Dendritic cell treated with granulocyte-macrophage colony-stimulating factor and Interleukin-4, amounts not matched to agents 40 ng/mL and 50 ng/mL, for 4 days (primary cell): ENCODE measurements around the gene MARCHF9.
"Not testable (repeated sequence)": the region's sequence is repeated elsewhere in the genome, so short reads cannot be mapped to it uniquely, and the experiment has no call there.

Experiments
- H3K27ac Mint-ChIP-seq: one replicate; pipeline ENCODE4 v1.8.0; 2022; ENCODE audit warnings: mild to moderate bottlenecking, mixed read lengths
- H3K27me3 Mint-ChIP-seq: one replicate; pipeline ENCODE4 v1.8.0; 2022; ENCODE audit warnings: mild to moderate bottlenecking, mixed read lengths
- H3K36me3 Mint-ChIP-seq: one replicate; pipeline ENCODE4 v1.8.0; 2022; ENCODE audit warnings: low read depth, mixed read lengths
- H3K4me1 Mint-ChIP-seq: one replicate; pipeline ENCODE4 v1.8.0; 2022; ENCODE audit warnings: low read depth, mixed read lengths
- H3K4me3 Mint-ChIP-seq: one replicate; pipeline ENCODE4 v1.8.0; 2022; ENCODE audit warnings: mild to moderate bottlenecking, moderate library complexity, mixed read lengths
- H3K9me3 Mint-ChIP-seq: one replicate; pipeline ENCODE4 v1.8.0; 2022; ENCODE audit warnings: mixed read lengths
- intact Hi-C: fragments of 100-400 bp; cut with micrococcal nuclease; formaldehyde crosslinking; loops from one replicate; pipeline ENCODE4 v1.15.0; 2022

MARCHF9 gene, protein sequence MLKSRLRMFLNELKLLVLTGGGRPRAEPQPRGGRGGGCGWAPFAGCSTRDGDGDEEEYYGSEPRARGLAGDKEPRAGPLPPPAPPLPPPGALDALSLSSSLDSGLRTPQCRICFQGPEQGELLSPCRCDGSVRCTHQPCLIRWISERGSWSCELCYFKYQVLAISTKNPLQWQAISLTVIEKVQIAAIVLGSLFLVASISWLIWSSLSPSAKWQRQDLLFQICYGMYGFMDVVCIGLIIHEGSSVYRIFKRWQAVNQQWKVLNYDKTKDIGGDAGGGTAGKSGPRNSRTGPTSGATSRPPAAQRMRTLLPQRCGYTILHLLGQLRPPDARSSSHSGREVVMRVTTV

DNA sequence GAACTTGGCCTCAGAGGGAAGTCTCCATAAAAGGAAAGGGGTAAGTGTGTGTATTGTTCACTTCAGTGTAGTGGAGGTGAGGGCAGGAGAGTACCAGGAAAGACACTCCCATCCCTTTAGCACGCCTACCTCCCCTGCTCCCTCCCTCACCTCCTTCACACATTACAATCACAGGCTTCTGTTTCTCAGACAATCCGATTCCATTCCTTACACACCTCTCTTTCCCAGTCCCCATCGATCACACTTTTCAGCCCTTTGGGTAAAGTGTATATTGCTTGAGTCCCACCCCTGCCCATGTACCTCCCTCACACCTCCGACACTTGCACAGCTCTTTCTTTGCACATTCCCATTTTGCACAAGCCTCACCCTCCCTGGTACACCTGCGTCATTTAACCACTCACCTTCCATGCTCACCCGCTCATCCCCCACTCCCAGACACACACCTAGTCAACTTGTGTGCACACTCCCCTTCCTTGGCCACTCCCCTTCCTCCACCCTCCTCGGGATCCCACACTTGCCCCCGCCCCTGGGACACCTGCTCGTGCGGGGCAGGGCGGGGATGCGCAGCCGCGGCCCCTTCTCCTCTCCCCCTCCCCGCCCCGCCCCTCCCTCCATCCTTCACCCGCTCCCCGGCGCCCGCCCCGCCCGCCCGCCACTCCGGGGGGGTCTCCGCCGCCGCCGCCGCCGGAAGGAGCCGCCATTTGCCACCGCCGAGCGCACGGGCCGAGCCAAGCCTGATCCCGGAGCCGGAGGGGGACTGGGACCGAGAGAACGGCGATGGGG, at the start of gene MARCHF9:
TSS of gene MARCHF9 (plus strand) at position 693 of the 783 bp plus-strand sequence. CDS start 426 bp downstream, outside the sequence.
- H3K27ac Mint-ChIP-seq: peak within 1 kb of the TSS; percentile 84
- H3K4me3 Mint-ChIP-seq: peak within 1 kb of the TSS; percentile 78
- peaks cover 53% of the 10 kb centered on the region for H3K36me3 Mint-ChIP-seq
- peaks cover 7% of the 10 kb centered on the region for H3K27me3 Mint-ChIP-seq
- intact Hi-C loops: loop anchor here (5.0 kb wide), 1 partner anchor 207 kb away; the partner anchor contains the start of gene DCTN2
- H3K4me1 Mint-ChIP-seq: peaks cover 69% of the 10 kb centered on the region
- H3K9me3 Mint-ChIP-seq: no peaks in the 10 kb centered on the region

DNA sequence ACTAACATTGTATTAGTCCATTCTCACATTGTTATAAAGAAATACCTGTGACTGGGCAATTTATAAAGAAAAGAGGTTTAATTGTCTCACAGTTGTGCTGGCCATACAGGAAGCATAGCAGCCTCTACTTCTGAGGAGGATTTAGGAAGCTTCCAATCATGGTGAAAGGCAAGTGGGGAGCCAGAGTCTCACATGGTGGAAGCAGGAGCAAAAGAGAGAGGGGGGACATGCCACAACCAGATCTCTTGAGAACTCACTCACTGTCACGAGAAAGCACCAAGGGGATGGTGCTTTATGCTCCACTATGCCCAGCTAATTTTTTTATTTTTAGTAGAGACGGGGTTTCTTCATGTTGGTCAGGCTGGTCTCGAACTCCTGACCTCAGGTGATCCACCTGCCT, 47.7 kb upstream of the MARCHF9 start:
- Mint-ChIP-seq H3K9me3 (peaks cover 13% of the 10 kb centered on the region), H3K36me3 (peaks cover 92% of the 10 kb centered on the region), H3K27ac (no peak overlapping the region), H3K4me3 (no peak overlapping the region), H3K27me3 (no peaks in the 10 kb centered on the region), H3K4me1 (no peaks in the 10 kb centered on the region)
- intact Hi-C loops: no loop called here

DNA sequence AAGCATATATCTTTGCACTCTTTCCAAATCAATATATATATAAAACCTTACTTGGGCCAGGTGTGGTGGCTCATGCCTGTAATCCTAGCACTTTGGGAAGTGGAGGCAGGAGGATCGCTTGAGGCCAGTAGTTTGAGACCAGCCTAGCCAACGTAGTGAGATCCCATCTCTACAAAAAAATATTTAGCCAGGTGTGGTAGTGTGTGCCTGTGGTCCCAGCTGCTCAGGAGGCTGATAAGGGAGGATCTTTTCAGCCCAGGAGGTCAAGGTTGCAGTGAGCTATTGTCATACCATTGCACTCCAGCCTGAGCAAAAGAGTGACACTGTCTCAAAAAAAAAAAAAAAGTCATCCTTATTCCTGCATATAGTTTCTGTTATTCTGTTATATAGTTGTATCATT, 46.6 kb upstream of the MARCHF9 start:
- intact Hi-C loops: no loop called here
- Mint-ChIP-seq H3K27ac (no peak overlapping the region), H3K27me3 (no peaks in the 10 kb centered on the region), H3K36me3 (peaks cover 92% of the 10 kb centered on the region), H3K4me3 (no peak overlapping the region), H3K4me1 (no peaks in the 10 kb centered on the region), H3K9me3 (peaks cover 2% of the 10 kb centered on the region)

DNA sequence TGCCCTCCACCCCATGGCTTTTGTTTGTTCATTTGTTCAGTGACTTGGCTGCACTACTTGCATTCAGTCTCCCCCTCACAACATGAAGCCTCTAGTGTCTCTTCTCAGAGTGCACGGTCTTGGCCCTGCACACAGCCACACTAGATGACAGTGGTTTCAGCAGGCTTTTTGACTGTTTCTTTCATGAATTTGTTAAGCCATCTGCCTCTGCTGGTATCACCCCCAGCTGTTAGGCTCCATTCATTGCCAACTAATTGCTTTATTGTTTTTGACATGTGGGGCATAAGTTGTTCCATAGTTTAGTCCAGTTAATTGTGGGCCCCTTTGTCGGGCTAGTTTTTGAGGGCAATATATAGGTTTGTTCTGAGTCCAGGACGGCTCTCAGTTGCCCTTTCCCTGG, 42.2 kb upstream of the MARCHF9 start:
- Mint-ChIP-seq H3K36me3 (peaks cover 91% of the 10 kb centered on the region), H3K9me3 (no peaks in the 10 kb centered on the region), H3K4me1 (no peaks in the 10 kb centered on the region), H3K4me3 (no peak overlapping the region), H3K27ac (no peak overlapping the region), H3K27me3 (no peaks in the 10 kb centered on the region)
- intact Hi-C loops: no loop called here

DNA sequence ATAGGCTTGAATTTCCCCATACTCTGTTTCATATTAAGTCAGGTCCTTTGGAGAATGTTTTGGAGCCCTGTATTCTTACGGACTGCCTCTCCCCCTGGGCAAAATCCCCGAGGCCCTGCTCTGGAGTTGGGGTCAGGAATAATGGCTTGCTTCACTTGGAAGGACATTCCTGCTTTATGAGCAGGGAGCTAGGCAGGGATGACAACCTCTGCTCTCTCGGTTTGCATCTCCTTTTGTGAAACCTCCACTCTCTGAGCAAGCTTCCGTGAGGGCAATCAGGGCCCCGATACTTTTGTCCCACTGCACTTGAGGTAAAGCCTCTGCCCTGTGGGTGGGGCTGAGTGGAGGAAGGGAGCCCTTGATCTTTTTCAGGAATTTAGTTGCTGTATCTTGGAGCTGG, 41.7 kb upstream of the MARCHF9 start:
- no peaks in the 10 kb centered on the region for H3K4me1 Mint-ChIP-seq
- intact Hi-C loops: no loop called here
- H3K36me3 Mint-ChIP-seq: peaks cover 94% of the 10 kb centered on the region
- no peak overlapping the region for H3K27ac Mint-ChIP-seq
- no peak overlapping the region for H3K4me3 Mint-ChIP-seq
- H3K9me3 Mint-ChIP-seq: no peaks in the 10 kb centered on the region
- H3K27me3 Mint-ChIP-seq: no peaks in the 10 kb centered on the region

DNA sequence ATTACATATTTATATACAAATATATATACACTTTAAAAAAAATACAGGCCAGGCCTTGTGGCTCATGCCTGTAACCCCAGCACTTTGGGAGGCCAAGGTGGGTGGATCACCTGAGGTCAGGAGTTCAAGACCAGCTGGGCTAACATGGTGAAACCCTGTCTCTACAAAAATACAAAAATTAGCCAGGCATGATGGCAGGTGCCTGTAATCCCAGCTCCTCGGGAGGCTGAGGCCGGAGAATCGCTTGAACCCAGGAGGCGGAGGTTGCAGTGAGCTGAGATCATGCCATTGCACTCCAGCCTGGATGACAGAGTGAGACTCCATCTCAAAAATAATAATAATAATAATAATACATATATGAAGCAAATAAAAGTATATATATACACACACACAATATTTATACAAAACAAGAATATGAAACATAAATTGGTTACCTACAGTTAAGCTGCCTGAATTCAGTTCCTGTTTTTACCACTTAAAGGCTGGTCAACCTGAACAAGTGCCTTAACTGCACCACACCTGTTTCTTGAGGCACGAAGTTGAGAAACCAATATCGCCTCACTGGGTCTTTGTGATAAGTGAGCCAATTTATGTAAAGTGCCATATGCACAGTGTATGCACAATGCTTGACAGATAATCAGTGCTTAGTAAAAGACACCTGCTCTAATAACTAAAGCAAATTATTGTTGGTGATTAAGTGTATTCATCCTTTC, 39.7 kb upstream of the MARCHF9 start:
- H3K4me3 Mint-ChIP-seq, H3K27ac Mint-ChIP-seq, intact Hi-C loops: not testable (repeated sequence)

DNA sequence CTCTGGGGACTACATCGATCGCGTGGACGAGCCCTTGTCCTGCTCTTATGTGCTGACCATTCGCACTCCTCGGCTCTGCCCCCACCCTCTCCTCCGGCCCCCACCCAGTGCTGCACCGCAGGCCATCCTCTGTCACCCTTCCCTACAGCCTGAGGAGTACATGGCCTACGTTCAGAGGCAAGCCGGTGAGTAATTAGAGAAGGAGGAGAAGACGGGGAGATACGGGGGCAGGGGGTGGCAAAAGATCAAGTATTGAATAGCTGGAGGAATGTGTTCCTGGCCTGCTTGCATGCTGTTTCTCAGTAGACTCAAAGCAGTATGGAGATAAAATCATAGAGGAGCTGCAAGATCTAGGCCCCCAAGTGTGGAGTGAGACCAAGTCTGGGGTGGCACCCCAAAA, 39.1 kb upstream of the MARCHF9 start:
- intact Hi-C loops: no loop called here
- Mint-ChIP-seq H3K4me1 (no peaks in the 10 kb centered on the region), H3K9me3 (no peaks in the 10 kb centered on the region), H3K27me3 (no peaks in the 10 kb centered on the region), H3K36me3 (peaks cover 94% of the 10 kb centered on the region), H3K27ac (no peak overlapping the region), H3K4me3 (no peak overlapping the region)

More for the DNA sequence above, 39.7 kb upstream of the MARCHF9 start:
- not testable (repeated sequence) for H3K4me1 Mint-ChIP-seq, H3K9me3 Mint-ChIP-seq, H3K27me3 Mint-ChIP-seq
- H3K36me3 Mint-ChIP-seq: peaks cover 94% of the 10 kb centered on the region

- Mint-ChIP-seq H3K4me1 (no peaks in the 10 kb centered on the region), H3K36me3 (peaks cover 94% of the 10 kb centered on the region), H3K4me3 (no peak overlapping the region), H3K27ac (no peak overlapping the region), H3K27me3 (no peaks in the 10 kb centered on the region), H3K9me3 (no peaks in the 10 kb centered on the region)
- intact Hi-C loops: no loop called here
Measured at GRCh38 chr12:57716305-57716704, 38.6 kb upstream of the MARCHF9 start.

- Mint-ChIP-seq H3K4me1 (no peaks in the 10 kb centered on the region), H3K27ac (no peak overlapping the region), H3K27me3 (no peaks in the 10 kb centered on the region), H3K36me3 (peaks cover 94% of the 10 kb centered on the region), H3K4me3 (no peak overlapping the region), H3K9me3 (no peaks in the 10 kb centered on the region)
- intact Hi-C loops: no loop called here
Measured at GRCh38 chr12:57717131-57717530, 37.8 kb upstream of the MARCHF9 start.

- H3K4me3 Mint-ChIP-seq: no peak overlapping the region
- H3K9me3 Mint-ChIP-seq: no peaks in the 10 kb centered on the region
- H3K27me3 Mint-ChIP-seq: no peaks in the 10 kb centered on the region
- no peaks in the 10 kb centered on the region for H3K4me1 Mint-ChIP-seq
- intact Hi-C loops: no loop called here
- peaks cover 86% of the 10 kb centered on the region for H3K36me3 Mint-ChIP-seq
- no peak overlapping the region for H3K27ac Mint-ChIP-seq
Measured at GRCh38 chr12:57717846-57718640, 36.9 kb upstream of the MARCHF9 start.

DNA sequence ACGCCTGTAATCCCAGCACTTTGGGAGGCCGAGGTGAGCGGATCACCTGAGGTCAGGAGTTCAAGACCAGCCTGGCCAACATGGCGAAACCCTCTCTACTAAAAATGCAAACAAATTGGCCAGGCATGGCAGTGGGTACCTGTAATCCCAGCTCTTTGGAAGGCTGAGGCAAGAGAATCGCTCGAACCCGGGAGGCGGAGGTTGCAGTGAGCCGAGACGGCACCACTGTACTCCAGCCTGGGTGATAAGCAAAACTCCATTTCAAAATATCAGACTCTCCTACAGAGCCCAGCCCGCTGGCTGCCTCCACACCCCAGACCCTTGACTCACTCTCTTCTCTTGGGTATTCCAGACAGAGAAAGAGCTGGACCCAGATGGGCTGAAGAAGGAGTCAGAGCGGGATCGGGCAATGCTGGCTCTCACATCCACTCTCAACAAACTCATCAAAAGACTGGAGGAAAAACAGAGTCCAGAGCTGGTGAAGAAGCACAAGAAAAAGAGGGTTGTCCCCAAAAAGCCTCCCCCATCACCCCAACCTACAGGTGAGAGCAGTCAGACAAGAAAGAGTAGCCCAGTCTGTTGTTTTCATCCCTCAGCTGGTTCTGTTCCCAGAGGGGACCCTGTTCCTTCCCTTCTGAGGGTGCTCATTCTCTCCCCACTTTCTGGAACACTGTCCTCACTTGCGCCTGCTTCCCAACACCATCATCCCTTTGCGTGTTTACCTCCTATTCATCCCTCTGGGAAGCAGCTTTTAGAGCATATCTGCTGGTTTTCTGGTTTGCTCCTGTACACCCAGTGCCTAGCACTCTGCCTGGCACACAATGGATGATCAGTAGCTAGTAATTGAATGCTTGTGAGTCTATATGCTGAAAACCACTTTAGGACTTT, 36.0 kb upstream of the MARCHF9 start:
- no peaks in the 10 kb centered on the region for H3K27me3 Mint-ChIP-seq
- H3K9me3 Mint-ChIP-seq: no peaks in the 10 kb centered on the region
- H3K4me1 Mint-ChIP-seq: no peaks in the 10 kb centered on the region
- no peak overlapping the region for H3K27ac Mint-ChIP-seq
- peaks cover 78% of the 10 kb centered on the region for H3K36me3 Mint-ChIP-seq
- intact Hi-C loops: no loop called here
- no peak overlapping the region for H3K4me3 Mint-ChIP-seq

GRCh38 chr12:57719777-57720605, 34.9 kb upstream of the MARCHF9 start:
- no peaks in the 10 kb centered on the region for H3K9me3 Mint-ChIP-seq
- H3K4me1 Mint-ChIP-seq: no peaks in the 10 kb centered on the region
- peaks cover 70% of the 10 kb centered on the region for H3K36me3 Mint-ChIP-seq
- intact Hi-C loops: no loop called here
- H3K27me3 Mint-ChIP-seq: no peaks in the 10 kb centered on the region
- H3K4me3 Mint-ChIP-seq: no peak overlapping the region
- no peak overlapping the region for H3K27ac Mint-ChIP-seq
